NCI-H460 (cell line): ENCODE results near the gene SLC24A3. TPM values are rescaled to one million over a fixed set of nuclear protein-coding genes. Genes with fewer than 3 reads are reported as not detected.

ENCODE experiments used
- DNase-seq: peaks from one replicate; pipeline ENCODE4 v3.0.0-alpha.2; 2016; ENCODE audit warnings: low read depth; ENCODE audit errors: extremely low read depth
- total RNA-seq: library from RNA; depleted of rRNA; stranded (reverse); fragments of >200 nt; shearing (Covaris generic); gene quantifications from 2 replicates; pipeline ENCODE4 v1.2.3, GENCODE V29; 2014

Gene SLC24A3
- total RNA-seq, 1 experiment from 2014 or later: 0.02 TPM

DNA sequence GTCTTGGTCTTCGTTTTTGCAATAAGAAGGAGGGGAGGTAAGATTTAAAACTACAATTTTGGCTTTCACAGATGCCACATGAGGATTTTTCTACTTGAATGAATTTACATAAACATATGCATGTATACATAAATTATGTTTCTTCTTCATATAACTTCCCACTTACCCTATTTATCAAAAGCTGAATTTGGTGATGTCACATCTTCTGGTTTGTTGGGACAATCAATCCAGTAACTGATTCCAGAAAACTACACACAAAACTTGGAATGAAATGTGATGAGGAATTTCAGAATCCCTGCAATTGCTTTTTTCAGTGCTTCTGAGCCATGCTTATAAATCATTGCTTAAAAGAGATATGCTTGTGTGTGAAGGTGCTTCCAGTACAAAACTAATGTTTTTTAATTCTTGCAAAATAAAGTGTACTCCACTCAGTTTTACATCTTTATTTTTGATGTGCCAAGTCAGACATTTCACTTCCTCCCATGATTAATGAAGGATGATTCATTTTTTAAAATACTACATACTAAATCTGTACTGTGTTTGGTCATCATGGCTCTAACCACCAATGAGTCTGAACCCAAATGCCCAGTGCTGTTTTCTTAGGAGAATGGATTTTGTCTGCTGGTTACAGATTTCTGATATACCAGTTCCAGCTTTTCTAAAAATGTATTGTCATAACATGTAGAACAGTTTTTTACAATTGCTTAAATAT lies 513.5 kb downstream of the SLC24A3 start:
- DNase-seq: no peak

DNA sequence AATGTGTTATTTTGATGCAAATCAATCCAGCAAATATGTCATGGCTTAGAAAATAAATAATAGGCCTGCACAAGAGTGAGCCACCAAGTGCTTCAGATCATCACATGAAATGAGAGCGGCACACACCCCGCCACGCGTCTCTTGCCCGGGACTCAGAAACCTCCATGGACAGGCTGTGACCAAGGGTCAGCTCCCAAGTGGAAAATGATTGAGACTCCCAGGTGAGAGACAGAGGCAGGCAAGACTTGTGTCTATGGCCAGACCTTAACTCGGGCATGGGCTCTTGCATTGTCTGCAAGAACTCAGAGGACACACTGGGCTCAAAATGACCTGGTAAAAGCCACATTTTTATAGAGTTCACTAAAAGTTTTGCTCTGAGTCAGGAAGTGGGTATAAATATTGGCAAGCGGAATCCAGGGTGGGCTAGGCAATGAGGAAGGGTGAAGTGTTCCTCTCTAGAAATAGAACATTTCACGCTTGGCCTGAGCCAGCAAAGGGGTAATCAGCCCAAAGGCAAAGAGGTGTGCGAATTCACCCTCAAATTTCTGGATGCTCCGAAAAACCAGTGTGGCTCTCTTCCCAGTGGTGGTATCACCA lies 514.9 kb downstream of the SLC24A3 start:
- no peak for DNase-seq

DNA sequence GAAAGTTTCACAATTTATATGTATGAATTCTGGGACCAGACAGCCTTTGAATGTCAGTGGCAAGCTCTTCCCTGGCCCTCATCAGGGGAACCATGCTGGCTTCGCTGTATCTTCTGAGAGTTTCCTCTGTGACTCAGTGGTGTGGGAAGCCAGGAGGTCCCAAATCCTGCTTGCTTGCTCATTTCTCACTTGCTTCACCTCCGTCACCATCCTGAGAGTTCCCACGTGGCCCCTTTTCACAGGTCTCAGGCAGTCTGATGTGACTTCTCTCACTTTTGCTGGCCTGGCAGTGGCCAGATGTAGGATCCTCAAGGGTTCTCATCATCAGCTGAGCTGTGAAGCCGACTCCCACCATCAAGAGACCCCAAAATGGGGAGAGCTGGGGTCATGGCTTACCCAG lies 517.2 kb downstream of the SLC24A3 start:
- DNase-seq: no peak

GRCh38 chr20:19730706-19731105 lies 518.3 kb downstream of the SLC24A3 start:
- no peak for DNase-seq

DNA sequence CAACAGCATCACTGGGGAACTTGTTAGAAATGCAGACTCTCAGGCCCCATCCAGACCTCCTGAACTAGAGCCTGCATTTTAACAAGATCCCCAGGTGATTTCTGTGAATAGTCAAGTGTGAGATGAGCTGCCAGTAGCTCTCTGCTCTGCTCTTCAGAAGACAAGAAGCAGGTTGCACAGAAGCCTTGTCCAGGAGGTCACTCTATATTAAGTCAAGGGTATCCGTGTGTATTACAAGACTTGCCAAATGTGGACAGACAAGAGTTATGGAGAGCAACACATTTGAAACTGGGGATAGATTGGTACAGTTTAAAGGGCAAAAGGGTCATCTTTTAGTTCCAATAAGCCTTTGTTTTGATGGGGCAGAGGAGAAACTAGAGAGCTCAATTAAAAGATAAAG lies 522.4 kb downstream of the SLC24A3 start:
- no peak for DNase-seq

DNA sequence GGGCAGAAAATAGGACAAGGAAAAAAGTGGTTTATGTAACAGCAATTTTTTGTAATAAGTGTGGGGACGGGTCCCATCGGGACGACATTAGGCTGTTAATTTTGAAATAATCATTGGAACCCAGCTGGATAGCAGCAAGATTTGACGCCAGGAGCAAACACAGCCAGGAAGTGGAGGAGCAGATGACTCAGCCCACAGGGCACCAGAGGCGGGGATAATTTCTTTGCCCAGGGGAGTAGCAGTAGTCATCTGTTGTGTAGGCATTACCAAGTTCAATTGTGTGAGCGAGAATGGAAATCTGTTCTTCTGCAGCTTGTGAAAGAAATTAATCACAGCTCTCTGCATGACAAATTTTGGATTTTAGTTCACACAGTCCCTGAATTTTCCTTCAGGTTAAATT lies 523.0 kb downstream of the SLC24A3 start:
- DNase-seq: peak; percentile 90

GRCh38 chr20:19737025-19737424 lies 524.6 kb downstream of the SLC24A3 start:
- DNase-seq: peak; percentile 87

- DNase-seq: no peak
Observed at GRCh38 chr20:19738951-19739350, 526.5 kb downstream of the SLC24A3 start.

- DNase-seq: no peak
Observed at GRCh38 chr20:19739351-19739750, 526.9 kb downstream of the SLC24A3 start.

DNA sequence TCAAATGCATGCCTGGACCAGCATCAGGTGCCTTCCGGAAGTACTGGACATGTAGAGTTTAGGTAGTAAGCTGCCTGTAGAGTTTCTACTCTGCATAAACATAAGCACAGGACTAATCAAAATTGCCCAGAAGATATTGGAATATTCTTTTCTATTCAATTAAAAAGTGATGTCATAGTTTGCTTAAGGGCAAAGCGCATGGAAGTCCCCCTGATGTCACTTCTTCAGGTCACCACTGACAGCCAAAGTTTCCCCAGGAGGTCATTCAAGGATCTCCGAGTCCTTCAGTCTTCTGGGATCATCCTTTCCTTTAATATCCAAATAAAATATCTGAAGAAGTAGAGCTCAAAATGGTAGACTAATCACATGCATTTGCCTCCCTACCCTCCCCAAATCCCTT lies 528.1 kb downstream of the SLC24A3 start:
- DNase-seq: no peak

DNA sequence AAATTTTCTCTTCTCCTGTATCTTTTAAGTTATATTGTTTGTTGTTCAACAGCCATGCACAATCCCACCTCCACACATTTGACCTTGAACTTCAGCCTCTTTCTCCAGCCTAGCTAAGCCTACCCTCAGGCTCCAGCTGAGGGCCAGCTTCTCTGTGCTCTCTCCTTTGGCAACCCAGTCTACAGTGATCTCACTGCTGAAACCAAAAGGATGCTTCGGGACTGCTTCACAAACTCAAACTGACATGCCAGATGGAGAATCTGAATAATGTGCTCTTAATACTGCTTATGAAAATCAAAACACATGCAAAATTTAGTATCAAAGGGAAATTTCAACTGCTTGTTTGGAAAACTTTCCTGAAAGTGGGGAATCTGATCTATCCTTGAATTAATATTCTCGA lies 529.5 kb downstream of the SLC24A3 start:
- no peak for DNase-seq

- peak; percentile 52 for DNase-seq
Observed at GRCh38 chr20:19742974-19743639, 530.7 kb downstream of the SLC24A3 start.

DNA sequence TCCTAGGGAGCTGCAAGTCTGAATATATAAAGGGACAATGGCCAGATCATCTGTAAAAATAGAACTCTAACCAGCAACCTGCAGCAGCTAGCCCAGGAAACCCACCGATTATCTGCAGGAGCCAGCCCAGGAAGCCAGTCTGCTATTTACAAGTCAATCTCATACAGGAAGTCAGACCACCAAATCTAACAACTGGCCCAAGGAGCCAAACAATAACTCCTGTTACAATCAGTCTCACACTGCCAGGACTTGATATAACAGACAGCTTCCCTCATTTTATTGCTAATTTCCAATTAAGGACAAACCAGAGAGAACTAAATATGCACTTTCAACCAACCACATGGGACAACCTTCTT lies 531.2 kb downstream of the SLC24A3 start:
- DNase-seq: no peak

GRCh38 chr20:19745106-19745505 lies 532.7 kb downstream of the SLC24A3 start:
- DNase-seq: no peak

DNA sequence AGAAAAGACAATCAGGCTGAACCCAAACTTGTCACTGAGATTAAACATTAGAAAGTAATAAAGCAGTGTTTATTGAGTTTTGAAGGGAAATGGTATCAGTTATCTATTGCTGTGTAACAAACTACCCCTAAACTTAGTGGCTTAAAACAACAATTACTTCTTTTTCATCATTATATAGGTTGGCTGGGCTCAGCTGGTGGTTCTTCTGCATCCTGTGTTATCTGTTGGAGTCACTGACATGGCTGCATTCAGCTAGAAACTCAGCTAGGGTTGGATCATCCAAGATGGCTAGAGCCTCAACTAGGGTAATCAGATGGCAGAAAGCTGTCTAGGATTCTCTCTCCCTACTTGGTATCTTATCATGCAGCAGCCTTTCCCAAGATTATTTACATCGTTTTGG lies 533.1 kb downstream of the SLC24A3 start:
- DNase-seq: no peak

- DNase-seq: no peak
Observed at GRCh38 chr20:19746396-19746795, 534.0 kb downstream of the SLC24A3 start.

DNA sequence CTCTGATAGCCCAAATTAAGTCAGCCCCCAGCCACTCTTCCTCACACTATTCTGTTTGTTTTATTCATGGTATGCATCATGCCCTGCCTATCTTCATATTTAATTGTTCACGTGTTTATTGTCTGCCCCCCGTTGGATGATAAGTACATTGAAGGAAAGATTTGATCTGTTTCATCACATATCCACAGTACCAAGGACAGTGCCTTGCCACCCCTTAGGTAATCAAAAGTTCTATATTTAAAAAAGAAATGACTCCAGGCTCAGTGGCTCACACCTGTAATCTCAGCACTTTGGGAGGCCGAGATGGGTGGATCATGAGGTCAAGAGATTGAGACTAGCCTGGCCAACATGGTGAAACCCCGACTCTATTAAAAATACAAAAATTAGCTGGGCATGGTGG lies 535.5 kb downstream of the SLC24A3 start:
- DNase-seq: no peak

DNA sequence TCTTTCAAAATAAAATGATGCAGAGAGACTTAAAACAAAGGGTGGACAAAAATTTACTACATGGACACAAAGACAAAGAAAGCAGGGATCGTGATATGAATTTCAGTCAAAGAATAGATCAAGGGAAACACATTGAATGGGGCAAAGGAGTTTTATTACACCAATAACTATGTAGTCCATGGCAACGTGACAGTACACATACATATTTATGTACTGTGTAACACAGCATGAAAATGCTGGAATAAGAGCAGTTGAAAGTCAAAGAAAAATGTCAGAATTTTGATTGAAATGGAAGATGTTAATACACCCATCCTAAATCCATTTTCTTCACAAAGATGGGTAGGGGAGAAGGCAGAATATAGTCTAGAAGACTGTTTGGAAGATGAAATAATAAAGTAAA lies 536.2 kb downstream of the SLC24A3 start:
- no peak for DNase-seq

GRCh38 chr20:19749618-19750071 lies 537.2 kb downstream of the SLC24A3 start:
- no peak for DNase-seq

DNA sequence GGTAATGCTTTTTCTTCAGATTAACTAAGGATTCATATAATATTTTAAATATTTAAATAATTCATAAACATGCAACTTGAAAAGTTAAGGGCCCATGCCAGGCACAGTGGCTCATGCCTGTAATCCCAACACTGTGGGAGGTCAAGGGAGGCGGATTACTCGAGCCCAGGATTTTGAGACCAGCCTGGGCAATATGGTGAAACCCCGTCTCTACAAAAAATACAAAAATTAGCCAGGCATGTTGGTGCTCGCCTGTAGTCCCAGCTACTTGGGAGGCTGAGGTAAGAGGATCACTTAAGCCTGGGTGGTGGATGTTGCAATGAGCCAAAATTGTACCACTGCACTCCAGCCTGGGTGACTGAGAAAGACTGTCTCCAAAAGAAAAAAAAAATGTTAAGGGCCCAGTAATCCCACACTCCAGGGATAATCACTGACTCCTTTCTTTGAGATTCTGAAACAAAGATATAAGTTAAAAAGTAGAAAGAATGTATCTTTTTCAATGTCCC lies 537.7 kb downstream of the SLC24A3 start:
- DNase-seq: no peak

- no peak for DNase-seq
Observed at GRCh38 chr20:19750907-19751636, 538.6 kb downstream of the SLC24A3 start.
